Vagina (tissue), 2 donors: ENCODE data around the gene PTPN4. TPM values are rescaled to one million over a fixed set of nuclear protein-coding genes. Genes with fewer than 3 reads are reported as not detected.

ENCODE experiments used
- DNase-seq, 2 donors: peaks; one replicate each; pipeline ENCODE4 v3.0.0-alpha.2; 2017; ENCODE audit errors: extremely low spot score in 2 of 2
- H3K27ac ChIP-seq: fragments of 200-600 bp; sonication (generic); one replicate; pipeline ENCODE4 v1.5.1; 2019
- H3K27me3 ChIP-seq: fragments of 200-600 bp; sonication (generic); one replicate; pipeline ENCODE4 v1.5.1; 2019
- H3K36me3 ChIP-seq, 2 donors: fragments of 200-600 bp; sonication (generic); one replicate each; pipeline ENCODE4 v1.5.1; 2017 to 2019
- H3K4me1 ChIP-seq: fragments of 200-600 bp; sonication (generic); one replicate; pipeline ENCODE4 v1.5.1; 2019
- H3K4me3 ChIP-seq, 2 donors: fragments of 200-600 bp; sonication (generic); 1 replicate in 1 of 2; 2 replicates in 1 of 2; pipeline ENCODE4 v1.5.1; 2016 to 2019
- H3K9me3 ChIP-seq: fragments of 200-600 bp; sonication (generic); one replicate; pipeline ENCODE4 v1.5.1; 2019
- CTCF ChIP-seq, 3 experiments: fragments of 450-650 bp in 2 of 3; fragments of 200-600 bp in 1 of 3; sonication (generic) in 1 of 3; IDR thresholded peaks; one replicate each; pipeline ENCODE4 v1.5.1; 2017 to 2019; ENCODE audit warnings: antibody characterized with exemption in 3 of 3, mild to moderate bottlenecking in 2 of 3, moderate library complexity in 2 of 3
- POLR2A ChIP-seq, 2 donors: fragments of 450-650 bp; IDR thresholded peaks; one replicate each; pipeline ENCODE4 v1.6.1; 2017; ENCODE audit warnings: antibody characterized with exemption in 2 of 2, mild to moderate bottlenecking in 2 of 2, moderate library complexity in 2 of 2
- POLR2AphosphoS5 ChIP-seq, 2 donors: sonication (generic); formaldehyde crosslinking; IDR thresholded peaks; one replicate each; pipeline ENCODE4 v1.9.0; 2017; ENCODE audit warnings: antibody characterized with exemption in 2 of 2, mild to moderate bottlenecking in 2 of 2, low read depth in 1 of 2; ENCODE audit not compliant: insufficient read depth in 1 of 2
- intact Hi-C: fragments of 100-400 bp; cut with DNase I; formaldehyde crosslinking; loops from one replicate; pipeline ENCODE4 v1.15.1; 2023
- total RNA-seq: library from RNA; depleted of rRNA; stranded (reverse); fragments of >200 nt; gene quantifications from one replicate; pipeline ENCODE4 v1.2.3, GENCODE V29; 2016

The PTPN4 gene
- total RNA-seq, 1 donor from 2014 or later = 31.7 TPM

GRCh38 chr2:120032297-120032696 lies 272.6 kb downstream of the PTPN4 start:
- H3K27me3 ChIP-seq = no peaks in the 10 kb centered on the region
- H3K36me3 ChIP-seq = no peaks in the 10 kb centered on the region
- H3K9me3 ChIP-seq = no peaks in the 10 kb centered on the region
- no peaks in the 10 kb centered on the region for H3K4me1 ChIP-seq
- H3K4me3 ChIP-seq = no peak overlapping the region
- no peak overlapping the region for H3K27ac ChIP-seq
- no peak for DNase-seq
- TF ChIP-seq CTCF (IDR thresholded peaks at IDR 0.05) (no peak), POLR2AphosphoS5 (IDR thresholded peaks at IDR 0.05; ENCODE audit: insufficient read depth in 1 of 2, low read depth in 1 of 2) (no peak), POLR2A (IDR thresholded peaks at IDR 0.05) (no peak)
- intact Hi-C loops = no loop called here

Other genes starting within 250 kb of the PTPN4 start
- gene SCTR, start 235.4 kb upstream of the PTPN4 start, total RNA-seq = not detected
- 3.9 TPM for gene CFAP221, start 215.5 kb upstream of the PTPN4 start, total RNA-seq
- gene TMEM177, start 80.7 kb upstream of the PTPN4 start, total RNA-seq = 6.4 TPM